HG03139 (cell line): ENCODE results near the gene CLK4.

ENCODE experiments used
- ATAC-seq: cut with Tn5 transposase; IDR thresholded peaks from one replicate; pipeline ENCODE4 v1.9.1; 2021; ENCODE audit not compliant: unreplicated experiment

The CLK4 gene

GRCh38 chr5:178587763-178588611 lies 38.9 kb downstream of the CLK4 start:
- no peak for ATAC-seq

GRCh38 chr5:178586396-178586795 lies 40.5 kb downstream of the CLK4 start:
- ATAC-seq, result no peak

GRCh38 chr5:178585421-178585820 lies 41.4 kb downstream of the CLK4 start:
- ATAC-seq, result peak; percentile 66

GRCh38 chr5:178583279-178583678 lies 43.6 kb downstream of the CLK4 start:
- ATAC-seq, result no peak

- ATAC-seq, result no peak
These were observed 44.6 kb downstream of the CLK4 start for GRCh38 chr5:178582291-178582690.

GRCh38 chr5:178581621-178582020 lies 45.2 kb downstream of the CLK4 start:
- ATAC-seq, result no peak

GRCh38 chr5:178580271-178580955 lies 46.4 kb downstream of the CLK4 start:
- no peak for ATAC-seq

GRCh38 chr5:178577944-178578343 lies 48.9 kb downstream of the CLK4 start:
- ATAC-seq, result no peak

GRCh38 chr5:178577376-178577839 lies 49.4 kb downstream of the CLK4 start:
- ATAC-seq, result no peak

GRCh38 chr5:178576591-178577351 lies 50.1 kb downstream of the CLK4 start:
- no peak for ATAC-seq

- no peak for ATAC-seq
These were observed 53.6 kb downstream of the CLK4 start for GRCh38 chr5:178573216-178573615.

GRCh38 chr5:178572617-178573016 lies 54.2 kb downstream of the CLK4 start:
- no peak for ATAC-seq

GRCh38 chr5:178569485-178569884 lies 57.4 kb downstream of the CLK4 start:
- ATAC-seq, result no peak

GRCh38 chr5:178564811-178565550 lies 61.9 kb downstream of the CLK4 start:
- no peak for ATAC-seq

GRCh38 chr5:178564397-178564796 lies 62.5 kb downstream of the CLK4 start:
- no peak for ATAC-seq

- ATAC-seq, result no peak
These were observed 63.2 kb downstream of the CLK4 start for GRCh38 chr5:178563621-178564020.

- no peak for ATAC-seq
These were observed 65.0 kb downstream of the CLK4 start for GRCh38 chr5:178561746-178562264.

- ATAC-seq, result no peak
These were observed 65.9 kb downstream of the CLK4 start for GRCh38 chr5:178560911-178561310.

- no peak for ATAC-seq
These were observed 69.4 kb downstream of the CLK4 start for GRCh38 chr5:178557416-178557815.

- ATAC-seq, result no peak
These were observed 71.1 kb downstream of the CLK4 start for GRCh38 chr5:178555771-178556211.
